ENCODE results near the gene RPF1. TPM values are rescaled to one million over a fixed set of nuclear protein-coding genes. Genes with fewer than 3 reads are reported as not detected.

RPF1 gene
- total RNA-seq, 1 donor from 2014 or later, result 32.7 TPM

Other genes starting within 250 kb of the RPF1 start
- gene SAMD13, start 177.6 kb upstream of the RPF1 start, total RNA-seq, result 1.0 and 1.5 TPM in 2 replicates
- gene DNASE2B, start 80.8 kb upstream of the RPF1 start, total RNA-seq, result not detected in 2 replicates
- 0.65 and 2.0 TPM in 2 replicates for gene SPATA1, start 27.1 kb downstream of the RPF1 start, total RNA-seq
- 9.5 and 17.5 TPM in 2 replicates for gene GNG5, start 27.3 kb downstream of the RPF1 start, total RNA-seq
- 5.4 and 8.0 TPM in 2 replicates for gene CTBS, start 95.2 kb downstream of the RPF1 start, total RNA-seq
- gene SSX2IP, start 211.2 kb downstream of the RPF1 start, total RNA-seq, result 2.9 and 4.5 TPM in 2 replicates

All from dermis blood vessel endothelial cell (primary cell).